GM12878 (cell line): ENCODE data around the gene SHROOM3. TPM values are rescaled to one million over a fixed set of nuclear protein-coding genes. Genes with fewer than 3 reads are reported as not detected.

Source experiments
- ATAC-seq: fragments of 200-7000 bp; cut with Tn5 transposase; 3 replicates; pipeline ENCODE4 v1.9.1; 2020; ENCODE audit warnings: mild to moderate bottlenecking, moderate library complexity
- BruUV-seq: library from RNA; stranded (reverse); fragments of 400-500 nt; replicated peaks from 2 replicates; lab custom pipeline; 2021; lab: Mats Ljungman, UMichigan
- CTCF ChIA-PET: fragments of 300-600 bp; sonication (Branson Sonifier 250); formaldehyde crosslinking; extraction: SDS; loops from one replicate; lab custom pipeline; 2021; ENCODE audit warnings: inconsistent platforms; lab: Yijun Ruan, JAX
- POLR2A ChIA-PET: fragments of 350-600 bp; formaldehyde crosslinking; extraction: SDS; loops from one replicate; lab custom pipeline; 2021; ENCODE audit warnings: inconsistent platforms; lab: Charles Lee
- RAD21 ChIA-PET: fragments of 300-600 bp; sonication (Branson Sonifier 250); formaldehyde crosslinking; loops from one replicate; lab custom pipeline; 2023; ENCODE audit warnings: antibody characterized with exemption; ENCODE audit not compliant: unreplicated experiment; lab: Charles Lee
- SMC1A ChIA-PET: fragments of 300-600 bp; sonication (Branson Sonifier 250); formaldehyde crosslinking; loops from one replicate; lab custom pipeline; 2023; ENCODE audit not compliant: unreplicated experiment, uncharacterized antibody; lab: Charles Lee
- DNase-seq: peaks from one replicate; pipeline ENCODE4 v3.0.0-alpha.2; 2011; ENCODE audit warnings: low read depth, low spot score
- FAIRE-seq: peaks from 3 replicates; lab custom pipeline; 2011; peaks lifted over from hg19 to GRCh38; lab: Jason Lieb, UNC
- H2AFZ ChIP-seq: 2 replicates; pipeline ENCODE4 v1.6.0; 2011; ENCODE audit warnings: low read depth, low read length, control low read depth; ENCODE audit not compliant: control insufficient read depth
- H3K27ac ChIP-seq: 2 replicates; pipeline ENCODE4 v1.5.1; 2011; ENCODE audit warnings: control low read depth; ENCODE audit not compliant: control insufficient read depth, insufficient read depth
- H3K27me3 ChIP-seq, 2 experiments: replicated peaks in 1 of 2; 2 replicates each; pipeline versions ENCODE4 v1.6.0 to v1.6.1; 2011; ENCODE audit warnings: low read length in 1 of 2; ENCODE audit not compliant: control insufficient read depth in 2 of 2, insufficient read depth in 2 of 2
- H3K36me3 ChIP-seq, 2 experiments: 2 replicates each; pipeline ENCODE4 v1.5.1; 2011; ENCODE audit warnings: low read length in 1 of 2; ENCODE audit not compliant: control insufficient read depth in 2 of 2, insufficient read depth in 2 of 2
- H3K4me1 ChIP-seq: 2 replicates; pipeline ENCODE4 v1.6.1; 2011; ENCODE audit warnings: mild to moderate bottlenecking, low read length, moderate library complexity, mixed read lengths; ENCODE audit not compliant: control insufficient read depth, insufficient read depth
- H3K4me2 ChIP-seq: 2 replicates; pipeline ENCODE4 v1.6.0; 2011; ENCODE audit warnings: control low read depth; ENCODE audit not compliant: control insufficient read depth, insufficient read depth
- H3K4me3 ChIP-seq: fragments of 200-600 bp; sonication (generic); 2 replicates; pipeline ENCODE4 v1.5.1; 2016
- H3K79me2 ChIP-seq: 2 replicates; pipeline ENCODE4 v1.6.0; 2011; ENCODE audit warnings: low read length; ENCODE audit not compliant: control insufficient read depth, insufficient read depth
- H3K9ac ChIP-seq: 2 replicates; pipeline ENCODE4 v1.8.0; 2011; ENCODE audit warnings: low read length, control low read depth, mixed read lengths; ENCODE audit not compliant: control insufficient read depth, insufficient read depth
- H3K9me3 ChIP-seq: replicated peaks from 3 replicates; pipeline ENCODE4 v1.5.1; 2011; ENCODE audit warnings: mild to moderate bottlenecking, low read length; ENCODE audit not compliant: control insufficient read depth, insufficient read depth
- H4K20me1 ChIP-seq: 2 replicates; pipeline ENCODE4 v1.6.0; 2011; ENCODE audit not compliant: control insufficient read depth, insufficient read depth
- BRCA1 ChIP-seq: IDR thresholded peaks from 2 replicates; pipeline ENCODE4 v1.6.1; 2011; ENCODE audit warnings: low read depth, low read length, improper control_type of control experiment
- CREB1 ChIP-seq: IDR thresholded peaks from 2 replicates; pipeline ENCODE4 v1.6.1; 2012; ENCODE audit warnings: low read depth, mild to moderate bottlenecking, inconsistent platforms
- IRF5 ChIP-seq: fragments of 450-650 bp; IDR thresholded peaks from 2 replicates; pipeline ENCODE4 v1.6.1; 2017; ENCODE audit warnings: borderline replicate concordance
- RCOR1 ChIP-seq: conservative IDR thresholded peaks from 2 replicates; pipeline ENCODE4 v1.6.1; 2012; ENCODE audit warnings: low read depth, low read length, improper control_type of control experiment
- SP1 ChIP-seq: IDR thresholded peaks from one replicate; pipeline ENCODE4 v1.6.1; 2011; ENCODE audit warnings: low read depth, low read length
- WGBS: methylation state at CpG from one replicate; pipeline ENCODE4 v1.1.6; 2016; ENCODE audit warnings: low lambda C conversion rate; ENCODE audit not compliant: insufficient replicate concordance, insufficient coverage; ENCODE audit errors: missing lambda C conversion rate; 5-methylcytosine and 5-hydroxymethylcytosine counted together
- in situ Hi-C: fragments of 300-500 bp; cut with MboI; formaldehyde crosslinking; loops from 9 replicates; pipeline ENCODE4 v1.14.3; 2018; ENCODE audit warnings: mixed read lengths
- intact Hi-C: fragments of 100-400 bp; cut with micrococcal nuclease; formaldehyde crosslinking; loops from one replicate; pipeline ENCODE4 v1.14.2; 2022; ENCODE audit not compliant: unreplicated experiment
- polyA plus RNA-seq, 11 experiments: library from polyadenylated mRNA; depleted of rRNA in 4 of 11; unstranded in 6 of 11; stranded (reverse) in 5 of 11; fragments of >200 nt; fragmentation: Nextera tagmentation in 4 of 11; fragmentation: Illumina TruSeq in 1 of 11; extraction: Ambion mirVana in 4 of 11; extraction: Trizol in 1 of 11; gene quantifications; 1 replicate in 1 of 11; 2 replicates in 10 of 11; pipeline versions ENCODE4 v1.2.1 to v1.2.3, GENCODE V29; 2011 to 2016; ENCODE audit warnings: inconsistent platforms in 2 of 11, missing spikeins in 2 of 11, low read depth in 1 of 11
- total RNA-seq, 4 experiments: library from RNA; depleted of rRNA in 3 of 4; stranded (reverse); fragments of >200 nt in 3 of 4; fragmentation: Illumina TruSeq in 1 of 4; extraction: Trizol in 1 of 4; gene quantifications; 2 replicates each; pipeline versions ENCODE4 v1.2.1 to v1.2.3, GENCODE V29; 2013 to 2021

The SHROOM3 gene
- total and polyA plus RNA-seq, 10 of the 15 experiments (the other 5 are each of a cell fraction or from before 2014, with no cell fraction given): under 0.01 to 0.29 (median 0.08) TPM; not detected in 1

- SMC1A ChIA-PET: no interaction called here
- Histone ChIP-seq H3K4me1 (no peaks in the 10 kb centered on the region), H3K4me3 (no peak overlapping the region), H4K20me1 (no peaks in the 10 kb centered on the region), H3K4me2 (no peak overlapping the region), H3K79me2 (no peaks in the 10 kb centered on the region), H2AFZ (no peak overlapping the region), H3K27me3 (no peaks in the 10 kb centered on the region; a peak in 1 of 4 replicates), H3K9ac (no peak overlapping the region), H3K9me3 (no peaks in the 10 kb centered on the region; the same call in 2 of the 3 replicates), H3K36me3 (no peaks in the 10 kb centered on the region), H3K27ac (no peak overlapping the region)
- in situ Hi-C loops (no loop called here), intact Hi-C loops (no loop called here)
- no TSS peak for BruUV-seq
- 32% methylated on average over 6 of the region's 6 CpGs for WGBS
- POLR2A ChIA-PET: no interaction called here
- FAIRE-seq (no peak), DNase-seq (no peak), ATAC-seq (no peak)
- no peak for TF ChIP-seq RCOR1
- TF ChIP-seq CREB1: no peak
- no peak for TF ChIP-seq IRF5
- TF ChIP-seq SP1: no peak
- TF ChIP-seq BRCA1: no peak
- RAD21 ChIA-PET: no interaction called here
- CTCF ChIA-PET: no interaction called here
Observed at GRCh38 chr4:76386566-76387305, 48.3 kb upstream of the SHROOM3 start.
